ENCODE results near the gene LNX2.

Gene LNX2

DNA sequence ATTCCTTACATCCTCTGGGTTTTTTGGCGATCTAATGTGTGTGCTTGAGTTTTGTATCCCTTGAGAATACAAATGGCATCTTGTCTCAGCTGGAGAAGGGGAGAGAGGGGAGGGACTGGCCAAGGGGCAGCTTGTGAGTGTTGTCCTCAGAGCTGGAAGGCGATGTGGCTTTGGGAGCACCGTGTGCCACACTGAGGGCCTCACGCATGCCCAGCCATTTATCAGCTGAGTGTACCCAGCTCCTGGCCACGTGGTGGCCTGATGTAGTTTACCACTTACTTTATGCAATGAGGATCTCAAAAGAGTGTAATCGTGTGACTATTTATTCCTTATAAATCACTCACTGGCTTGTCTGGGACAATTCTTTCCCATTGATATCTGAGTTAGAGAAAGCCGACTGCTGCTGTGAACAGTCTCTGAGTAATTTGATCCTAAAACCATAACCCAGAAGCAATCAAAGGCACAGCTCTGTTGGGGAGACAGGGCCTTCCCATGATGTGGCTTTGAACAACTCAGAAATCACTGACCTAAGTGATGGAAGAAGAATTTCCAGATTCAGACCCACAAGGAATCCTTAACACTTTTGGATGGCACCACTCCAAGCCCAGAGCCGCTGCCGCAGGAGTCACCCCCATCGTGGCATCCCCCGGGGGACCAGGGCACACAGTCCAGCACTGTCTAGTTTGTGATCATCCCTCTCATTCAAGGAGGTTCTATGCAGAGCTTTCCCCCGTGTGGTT is 116.0 kb downstream of the LNX2 start:
- no peak for DNase-seq (ENCODE audit: low read depth, low spot score)
- TF ChIP-seq, protein P1, sequence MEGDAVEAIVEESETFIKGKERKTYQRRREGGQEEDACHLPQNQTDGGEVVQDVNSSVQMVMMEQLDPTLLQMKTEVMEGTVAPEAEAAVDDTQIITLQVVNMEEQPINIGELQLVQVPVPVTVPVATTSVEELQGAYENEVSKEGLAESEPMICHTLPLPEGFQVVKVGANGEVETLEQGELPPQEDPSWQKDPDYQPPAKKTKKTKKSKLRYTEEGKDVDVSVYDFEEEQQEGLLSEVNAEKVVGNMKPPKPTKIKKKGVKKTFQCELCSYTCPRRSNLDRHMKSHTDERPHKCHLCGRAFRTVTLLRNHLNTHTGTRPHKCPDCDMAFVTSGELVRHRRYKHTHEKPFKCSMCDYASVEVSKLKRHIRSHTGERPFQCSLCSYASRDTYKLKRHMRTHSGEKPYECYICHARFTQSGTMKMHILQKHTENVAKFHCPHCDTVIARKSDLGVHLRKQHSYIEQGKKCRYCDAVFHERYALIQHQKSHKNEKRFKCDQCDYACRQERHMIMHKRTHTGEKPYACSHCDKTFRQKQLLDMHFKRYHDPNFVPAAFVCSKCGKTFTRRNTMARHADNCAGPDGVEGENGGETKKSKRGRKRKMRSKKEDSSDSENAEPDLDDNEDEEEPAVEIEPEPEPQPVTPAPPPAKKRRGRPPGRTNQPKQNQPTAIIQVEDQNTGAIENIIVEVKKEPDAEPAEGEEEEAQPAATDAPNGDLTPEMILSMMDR (IDR thresholded peaks at IDR 0.05; ENCODE audit: low read depth, low read length), result no peak
- H3K4me3 ChIP-seq (ENCODE audit: low read depth, low read length), result no peak overlapping the region
- in situ Hi-C loops (cut with HindIII; ENCODE audit: low sequenced_read_pairs), result no loop called here

DNA sequence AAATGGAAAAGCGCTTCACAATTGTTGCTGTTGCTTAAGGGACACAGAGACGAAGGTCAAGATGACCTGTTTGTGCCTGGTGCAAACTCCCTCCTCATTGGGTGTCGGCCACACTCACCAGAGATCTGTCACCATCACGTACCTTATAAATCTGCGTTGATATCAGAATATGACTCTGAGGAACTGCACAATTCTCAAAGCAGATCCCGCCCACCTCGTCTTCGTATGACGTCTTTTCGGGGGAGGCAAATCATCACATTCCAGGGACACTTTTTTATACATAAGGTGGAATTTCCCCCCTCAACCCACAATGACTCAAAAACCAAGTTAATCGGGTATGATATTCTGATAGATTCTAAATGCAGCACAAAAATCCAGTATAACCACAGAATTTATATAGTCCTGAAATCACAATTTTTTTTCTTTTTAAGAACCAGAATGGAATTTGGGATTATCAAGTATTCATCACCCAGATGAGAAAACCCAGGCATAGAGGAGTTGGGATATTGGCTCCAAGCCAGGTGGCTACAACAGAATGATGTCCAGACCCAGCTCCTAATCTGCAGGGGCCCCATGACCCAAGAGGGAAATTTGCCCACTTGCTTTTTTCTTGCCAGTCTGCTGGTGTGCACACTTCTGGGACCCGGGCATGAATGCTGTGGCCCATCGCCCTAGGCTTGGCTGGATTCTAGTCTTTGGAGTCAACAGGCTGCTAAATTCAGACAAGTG is 119.4 kb downstream of the LNX2 start:
- no peak for DNase-seq (ENCODE audit: low read depth, low spot score)
- in situ Hi-C loops (cut with HindIII; ENCODE audit: low sequenced_read_pairs), result no loop called here
- no peak overlapping the region for H3K4me3 ChIP-seq (ENCODE audit: low read depth, low read length)
- TF ChIP-seq, protein P1 (IDR thresholded peaks at IDR 0.05; ENCODE audit: low read depth, low read length), result no peak

DNA sequence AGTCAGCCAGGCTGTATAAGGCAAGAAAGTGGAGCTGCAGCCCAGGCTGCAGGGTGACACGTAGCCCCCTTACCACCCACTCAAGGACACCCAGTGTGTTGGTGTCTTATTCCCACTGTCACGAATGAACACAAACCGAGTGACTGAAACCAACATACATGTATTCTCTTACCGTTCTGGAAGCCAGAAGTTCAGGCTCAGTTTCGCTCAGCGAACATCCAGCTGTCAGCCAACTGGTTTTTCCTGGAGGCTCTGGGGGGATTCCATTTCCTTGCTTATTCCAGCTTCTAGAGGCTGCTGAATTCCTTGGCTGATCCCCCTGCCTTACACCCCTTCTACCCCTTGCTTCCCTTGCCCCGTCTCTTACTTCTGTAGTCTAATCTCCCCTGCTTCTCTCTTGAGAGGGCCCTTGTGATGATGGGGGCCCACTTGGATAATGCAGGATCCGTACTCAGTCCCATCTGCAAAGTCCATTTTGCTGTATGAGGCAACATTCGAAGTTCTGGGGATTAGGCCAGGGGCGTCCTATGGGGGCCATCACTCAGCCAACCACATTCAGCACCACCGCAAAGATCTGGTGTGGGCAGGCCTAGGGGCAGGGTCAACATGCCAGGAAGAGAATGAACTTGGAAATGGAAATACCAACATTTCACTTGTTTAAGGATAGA is 122.6 kb downstream of the LNX2 start:
- no peak overlapping the region for H3K4me3 ChIP-seq (ENCODE audit: low read depth, low read length)
- no peak for DNase-seq (ENCODE audit: low read depth, low spot score)
- TF ChIP-seq, protein P1 (IDR thresholded peaks at IDR 0.05; ENCODE audit: low read depth, low read length), result no peak
- in situ Hi-C loops (cut with HindIII; ENCODE audit: low sequenced_read_pairs), result no loop called here

DNA sequence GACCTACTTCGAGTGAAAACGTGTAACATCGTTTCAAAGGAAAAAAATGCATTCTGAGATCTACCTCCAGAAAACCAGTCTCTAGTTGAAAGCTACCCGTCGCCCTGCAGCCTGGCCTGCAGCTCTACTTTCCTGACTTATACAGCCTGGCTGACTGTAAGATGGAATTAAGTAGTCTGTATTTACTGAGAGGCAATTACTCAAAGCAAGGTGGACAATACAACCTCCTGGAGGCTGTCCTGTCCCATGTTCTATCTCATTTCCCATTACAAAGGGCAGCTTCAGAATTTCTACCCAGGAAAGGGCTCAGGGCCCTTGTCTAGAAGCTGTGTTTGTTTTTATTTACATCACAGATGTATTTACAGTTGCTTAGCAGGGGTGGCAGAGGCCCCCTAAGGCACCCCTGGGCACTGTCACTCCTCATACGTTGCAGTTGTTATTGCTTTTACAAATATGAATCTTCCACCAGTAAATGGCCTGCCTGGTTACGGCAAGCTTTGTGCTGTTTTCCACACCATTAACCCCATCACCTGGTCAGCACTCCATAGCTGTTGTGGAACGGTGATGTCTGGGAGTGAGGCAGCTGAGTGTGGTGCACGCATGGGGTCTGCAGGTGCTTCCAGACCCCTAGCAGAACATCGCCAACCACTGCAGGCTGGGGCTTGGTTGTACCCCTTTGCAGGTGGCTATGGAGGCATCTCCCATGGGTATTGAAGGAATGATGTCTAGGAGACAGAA is 123.6 kb downstream of the LNX2 start:
- H3K4me3 ChIP-seq (ENCODE audit: low read depth, low read length), result no peak overlapping the region
- in situ Hi-C loops (cut with HindIII; ENCODE audit: low sequenced_read_pairs), result no loop called here
- DNase-seq (ENCODE audit: low read depth, low spot score), result no peak
- TF ChIP-seq, protein P1 (IDR thresholded peaks at IDR 0.05; ENCODE audit: low read depth, low read length), result no peak

DNA sequence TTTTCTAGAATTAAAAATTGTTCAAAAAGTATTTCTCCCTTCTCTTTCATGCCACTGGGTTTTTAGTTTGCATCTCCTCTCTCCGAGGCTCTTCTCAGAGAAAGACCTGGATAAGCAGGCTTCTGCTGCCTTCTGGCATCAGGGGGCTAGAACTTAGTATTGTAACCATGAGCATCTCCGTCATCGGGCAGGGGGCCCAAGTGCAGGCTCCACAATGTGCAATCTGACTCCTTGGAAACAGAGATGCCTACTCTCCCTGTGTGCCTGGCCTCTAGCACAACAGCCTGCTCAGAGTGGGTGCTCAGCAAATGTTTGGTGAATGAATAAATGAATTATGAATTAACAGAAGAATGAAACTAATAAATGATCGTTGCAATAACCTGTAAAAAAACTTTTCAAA is 124.3 kb downstream of the LNX2 start:
- H3K4me3 ChIP-seq (ENCODE audit: low read depth, low read length), result no peak overlapping the region
- no peak for DNase-seq (ENCODE audit: low read depth, low spot score)
- TF ChIP-seq, protein P1 (IDR thresholded peaks at IDR 0.05; ENCODE audit: low read depth, low read length), result no peak
- in situ Hi-C loops (cut with HindIII; ENCODE audit: low sequenced_read_pairs), result no loop called here
